Esophagus squamous epithelium (tissue), 5 donors: ENCODE measurements around the gene CTNNA1. TPM values are rescaled to one million over a fixed set of nuclear protein-coding genes. Genes with fewer than 3 reads are reported as not detected.
A peak's percentile ranks its signal among the peaks of the same experiment; 100 is the strongest.

ENCODE experiments used
- DNase-seq: peaks from one replicate; lab custom pipeline; 2025; lab: John Stamatoyannopoulos, UW
- H3K27ac ChIP-seq, 4 donors: fragments of 200-600 bp; sonication (generic); one replicate each; pipeline ENCODE4 v1.5.1; 2016 to 2019; ENCODE audit warnings: mild to moderate bottlenecking in 1 of 4
- H3K27me3 ChIP-seq, 4 donors: fragments of 200-600 bp; sonication (generic); 1 replicate in 3 of 4; 2 replicates in 1 of 4; pipeline versions ENCODE4 v1.5.1 to v1.6.0; 2017 to 2021; ENCODE audit warnings: antibody characterized with exemption in 1 of 4
- H3K36me3 ChIP-seq, 3 donors: fragments of 200-600 bp; sonication (generic); one replicate each; pipeline ENCODE4 v1.5.1; 2016 to 2019
- H3K4me1 ChIP-seq, 3 donors: fragments of 200-600 bp; sonication (generic); one replicate each; pipeline ENCODE4 v1.5.1; 2017 to 2019
- H3K4me3 ChIP-seq, 4 donors: fragments of 200-600 bp; sonication (generic); 1 replicate in 3 of 4; 2 replicates in 1 of 4; pipeline ENCODE4 v1.5.1; 2016 to 2019; ENCODE audit warnings: mild to moderate bottlenecking in 2 of 4, moderate library complexity in 1 of 4
- H3K9me3 ChIP-seq, 3 donors: fragments of 200-600 bp; sonication (generic); one replicate each; pipeline ENCODE4 v1.5.1; 2016 to 2019
- CTCF ChIP-seq, 6 experiments: fragments of 450-650 bp in 4 of 6; fragments of 200-600 bp in 2 of 6; sonication (generic) in 2 of 6; IDR thresholded peaks; one replicate each; pipeline ENCODE4 v1.5.1; 2016 to 2019; ENCODE audit warnings: antibody characterized with exemption in 6 of 6, mild to moderate bottlenecking in 4 of 6, moderate library complexity in 4 of 6
- POLR2A ChIP-seq, 4 donors: fragments of 450-650 bp; IDR thresholded peaks; one replicate each; pipeline ENCODE4 v1.6.1; 2017; ENCODE audit warnings: antibody characterized with exemption in 4 of 4, mild to moderate bottlenecking in 4 of 4, moderate library complexity in 3 of 4
- WGBS, 2 donors: methylation state at CpG; one replicate each; pipeline ENCODE4 v1.1.5; 2018; 5-methylcytosine and 5-hydroxymethylcytosine counted together
- intact Hi-C: fragments of 100-400 bp; cut with DNase I; formaldehyde crosslinking; loops from one replicate; pipeline ENCODE4 v1.15.0; 2022
- total RNA-seq, 4 donors: library from RNA; depleted of rRNA; stranded (reverse); fragments of >200 nt; gene quantifications; one replicate each; pipeline ENCODE4 v1.1.0, GENCODE V29; 2016
- donor health status: DM: yes; HTN: yes; CAD: no.

CTNNA1 gene
- total RNA-seq, 4 donors from 2014 or later: 293 to 393 (median 348) TPM

- intact Hi-C loops: no loop called here
- H3K36me3 ChIP-seq: peaks cover 0 to 17% (median 0%) of the 10 kb centered on the region in 3 donors
- H3K27me3 ChIP-seq: no peaks in the 10 kb centered on the region
- no peak for DNase-seq
- H3K27ac ChIP-seq: peak overlapping the region in 3 of 4 donors; percentile 67 to 76 (median 68)
- H3K9me3 ChIP-seq: no peaks in the 10 kb centered on the region
- WGBS, 2 donors: 80 to 100% methylated on average over 1 to 2 of the region's 4 CpGs
- no peak overlapping the region for H3K4me3 ChIP-seq
- H3K4me1 ChIP-seq: peaks cover 23 to 46% (median 28%) of the 10 kb centered on the region in 3 donors
- TF ChIP-seq CTCF (IDR thresholded peaks at IDR 0.05) (no peak), POLR2A (IDR thresholded peaks at IDR 0.05) (no peak)
Observed at GRCh38 chr5:138954257-138955012, 201.2 kb downstream of the CTNNA1 start.

- Histone ChIP-seq H3K27me3 (no peaks in the 10 kb centered on the region), H3K9me3 (no peaks in the 10 kb centered on the region), H3K4me1 (peaks cover 23 to 46% (median 28%) of the 10 kb centered on the region in 3 donors), H3K36me3 (peaks cover 0 to 14% (median 0%) of the 10 kb centered on the region in 3 donors), H3K4me3 (no peak overlapping the region), H3K27ac (peak overlapping the region in 2 of 4 donors; percentile 44 to 68)
- no peak for DNase-seq
- no peak for TF ChIP-seq POLR2A (IDR thresholded peaks at IDR 0.05)
- TF ChIP-seq CTCF (IDR thresholded peaks at IDR 0.05): no peak
- intact Hi-C loops: no loop called here
- WGBS, 2 donors: 81 to 89% methylated on average over 8 to 9 of the region's 12 CpGs
Observed at GRCh38 chr5:138955013-138955660, 201.9 kb downstream of the CTNNA1 start.

DNA sequence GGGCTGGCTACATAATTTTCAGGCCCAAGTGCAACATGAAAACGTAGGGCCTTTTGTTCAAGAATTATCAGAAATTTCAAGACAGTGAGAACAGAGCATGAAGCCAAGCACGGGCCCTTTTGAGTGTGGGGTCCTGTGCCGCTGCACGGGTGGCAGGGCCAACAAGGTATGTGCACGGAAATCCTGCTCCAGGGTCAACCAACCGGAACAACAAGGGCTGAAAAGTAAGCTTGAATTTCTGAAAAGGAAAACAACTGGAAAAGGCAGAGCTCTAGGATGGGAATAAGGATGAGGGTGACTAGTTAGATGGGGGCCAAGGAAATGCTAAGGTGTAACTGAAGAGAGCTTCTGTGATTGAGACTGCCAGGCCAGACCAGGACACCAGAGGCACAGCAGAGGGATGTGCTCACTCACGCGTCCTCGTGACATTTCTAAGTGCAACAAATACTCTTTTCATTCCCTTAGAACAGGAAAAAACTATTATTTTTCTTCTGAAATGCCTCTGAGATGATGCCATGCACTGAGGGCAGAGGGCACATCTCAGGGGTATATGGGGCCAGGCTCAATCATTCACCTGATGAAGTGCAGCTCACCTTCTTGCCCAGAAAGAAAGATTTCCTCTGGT, 202.6 kb downstream of the CTNNA1 start:
- intact Hi-C loops: no loop called here
- Histone ChIP-seq H3K4me3 (no peak overlapping the region), H3K9me3 (no peaks in the 10 kb centered on the region), H3K36me3 (peaks cover 0 to 8% (median 0%) of the 10 kb centered on the region in 3 donors), H3K27ac (peak overlapping the region in 2 of 4 donors; percentile 6 to 68), H3K27me3 (no peaks in the 10 kb centered on the region), H3K4me1 (peaks cover 23 to 46% (median 28%) of the 10 kb centered on the region in 3 donors)
- DNase-seq: no peak
- TF ChIP-seq POLR2A (IDR thresholded peaks at IDR 0.05) (no peak), CTCF (IDR thresholded peaks at IDR 0.05) (no peak)
- WGBS, 2 donors: 82 to 89% methylated on average over 5 to 9 of the region's 9 CpGs

GRCh38 chr5:138956801-138957200, 203.6 kb downstream of the CTNNA1 start:
- no peak overlapping the region for H3K27ac ChIP-seq
- TF ChIP-seq POLR2A (IDR thresholded peaks at IDR 0.05) (no peak), CTCF (IDR thresholded peaks at IDR 0.05) (no peak)
- no peaks in the 10 kb centered on the region for H3K27me3 ChIP-seq
- no peak overlapping the region for H3K4me3 ChIP-seq
- H3K36me3 ChIP-seq: no peaks in the 10 kb centered on the region
- 78% methylated on average over 1 of the region's 1 CpG; no CpG with 5 or more reads in 1 of the 2 donors for WGBS, 2 donors
- no peak for DNase-seq
- no peaks in the 10 kb centered on the region for H3K9me3 ChIP-seq
- intact Hi-C loops: no loop called here
- H3K4me1 ChIP-seq: peaks cover 23 to 41% (median 28%) of the 10 kb centered on the region in 3 donors
